ENCODE data around the gene MYL4. TPM values are rescaled to one million over a fixed set of nuclear protein-coding genes. Genes with fewer than 3 reads are reported as not detected.

Gene MYL4
- polyA plus RNA-seq, 6 donors from 2014 or later, result 0.53 to 0.55 TPM; not detected in 4

GRCh38 chr17:47225911-47226688 lies 17.0 kb downstream of the MYL4 start:
- H3K27ac Mint-ChIP-seq, result peak overlapping the region in 1 of 6 donors; percentile 34
- peaks cover 0 to 9% (median 5%) of the 10 kb centered on the region in 7 donors for H3K9me3 Mint-ChIP-seq
- no peaks in the 10 kb centered on the region for H3K36me3 Mint-ChIP-seq
- peaks cover 26 to 36% (median 28%) of the 10 kb centered on the region in 3 donors for H3K4me1 Mint-ChIP-seq
- DNase-seq (no peak), ATAC-seq (ENCODE audit: low read depth in 2 of 2) (no peak)
- H3K4me3 Mint-ChIP-seq, result no peak overlapping the region
- H3K27me3 Mint-ChIP-seq, result peaks cover 0 to 3% (median 0%) of the 10 kb centered on the region in 3 donors

GRCh38 chr17:47227862-47228261 lies 18.7 kb downstream of the MYL4 start:
- Mint-ChIP-seq H3K27me3 (no peaks in the 10 kb centered on the region), H3K27ac (peak overlapping the region in 2 of 6 donors; percentile 33 to 91), H3K4me1 (peaks cover 23 to 25% (median 25%) of the 10 kb centered on the region in 3 donors), H3K4me3 (peak overlapping the region in 2 of 8 donors; percentile 9 to 55), H3K9me3 (peaks cover 0 to 9% (median 5%) of the 10 kb centered on the region in 7 donors), H3K36me3 (no peaks in the 10 kb centered on the region)
- DNase-seq, result no peak
- no peak for ATAC-seq (ENCODE audit: low read depth in 2 of 2)

- Mint-ChIP-seq H3K36me3 (no peaks in the 10 kb centered on the region), H3K4me3 (peak overlapping the region; percentile 65 to 89 (median 77)), H3K27me3 (no peaks in the 10 kb centered on the region), H3K4me1 (peaks cover 23 to 29% (median 25%) of the 10 kb centered on the region in 3 donors), H3K27ac (peak overlapping the region in 5 of 6 donors; percentile 14 to 75 (median 21)), H3K9me3 (no peaks in the 10 kb centered on the region)
- DNase-seq, result peak; percentile 64
- peak; percentile 81 to 88 for ATAC-seq (ENCODE audit: low read depth in 2 of 2)
Measured at GRCh38 chr17:47229535-47230443, 20.6 kb downstream of the MYL4 start.

GRCh38 chr17:47230864-47231263 lies 21.7 kb downstream of the MYL4 start:
- Mint-ChIP-seq H3K27ac (peak overlapping the region in 3 of 6 donors; percentile 14 to 72 (median 39)), H3K4me3 (peak overlapping the region; percentile 65 to 89 (median 77)), H3K36me3 (no peaks in the 10 kb centered on the region), H3K4me1 (peaks cover 23 to 31% (median 25%) of the 10 kb centered on the region in 3 donors), H3K9me3 (no peaks in the 10 kb centered on the region), H3K27me3 (no peaks in the 10 kb centered on the region)
- peak; percentile 22 to 35 for ATAC-seq (ENCODE audit: low read depth in 2 of 2)
- no peak for DNase-seq

GRCh38 chr17:47231334-47231733 lies 22.2 kb downstream of the MYL4 start:
- Mint-ChIP-seq H3K4me3 (peak overlapping the region in 7 of 8 donors; percentile 65 to 89 (median 73)), H3K4me1 (peaks cover 23 to 31% (median 25%) of the 10 kb centered on the region in 3 donors), H3K36me3 (no peaks in the 10 kb centered on the region), H3K9me3 (peaks cover 0 to 4% (median 0%) of the 10 kb centered on the region in 7 donors), H3K27me3 (no peaks in the 10 kb centered on the region), H3K27ac (peak overlapping the region in 1 of 6 donors; percentile 72)
- DNase-seq, result no peak
- no peak for ATAC-seq (ENCODE audit: low read depth in 2 of 2)

GRCh38 chr17:47231866-47232265 lies 22.7 kb downstream of the MYL4 start:
- DNase-seq (no peak), ATAC-seq (ENCODE audit: low read depth in 2 of 2) (no peak)
- Mint-ChIP-seq H3K27ac (peak overlapping the region in 1 of 6 donors; percentile 22), H3K27me3 (no peaks in the 10 kb centered on the region), H3K9me3 (peaks cover 0 to 6% (median 0%) of the 10 kb centered on the region in 7 donors), H3K4me3 (peak overlapping the region in 1 of 8 donors; percentile 38), H3K4me1 (peaks cover 23 to 31% (median 25%) of the 10 kb centered on the region in 3 donors), H3K36me3 (no peaks in the 10 kb centered on the region)

- ATAC-seq (ENCODE audit: low read depth in 2 of 2), result no peak
- Mint-ChIP-seq H3K27me3 (no peaks in the 10 kb centered on the region), H3K9me3 (peaks cover 0 to 6% (median 0%) of the 10 kb centered on the region in 7 donors), H3K36me3 (no peaks in the 10 kb centered on the region), H3K4me3 (peak overlapping the region in 2 of 8 donors; percentile 37 to 42), H3K27ac (peak overlapping the region in 1 of 6 donors; percentile 22), H3K4me1 (peaks cover 23 to 31% (median 25%) of the 10 kb centered on the region in 3 donors)
- DNase-seq, result no peak
Measured at GRCh38 chr17:47232465-47232864, 23.3 kb downstream of the MYL4 start.

GRCh38 chr17:47235506-47235905 lies 26.4 kb downstream of the MYL4 start:
- no peak overlapping the region for H3K4me3 Mint-ChIP-seq
- peaks cover 23 to 28% (median 25%) of the 10 kb centered on the region in 3 donors for H3K4me1 Mint-ChIP-seq
- H3K27me3 Mint-ChIP-seq, result no peaks in the 10 kb centered on the region
- H3K36me3 Mint-ChIP-seq, result no peaks in the 10 kb centered on the region
- DNase-seq (no peak), ATAC-seq (ENCODE audit: low read depth in 2 of 2) (no peak)
- peaks cover 0 to 6% (median 0%) of the 10 kb centered on the region in 7 donors for H3K9me3 Mint-ChIP-seq
- peak overlapping the region in 1 of 6 donors; percentile 88 for H3K27ac Mint-ChIP-seq

GRCh38 chr17:47235923-47236322 lies 26.8 kb downstream of the MYL4 start:
- H3K4me1 Mint-ChIP-seq, result peaks cover 23 to 28% (median 25%) of the 10 kb centered on the region in 3 donors
- no peaks in the 10 kb centered on the region for H3K36me3 Mint-ChIP-seq
- peaks cover 0 to 6% (median 0%) of the 10 kb centered on the region in 7 donors for H3K9me3 Mint-ChIP-seq
- DNase-seq (no peak), ATAC-seq (ENCODE audit: low read depth in 2 of 2) (no peak)
- peak overlapping the region in 1 of 6 donors; percentile 88 for H3K27ac Mint-ChIP-seq
- H3K27me3 Mint-ChIP-seq, result no peaks in the 10 kb centered on the region
- H3K4me3 Mint-ChIP-seq, result no peak overlapping the region

- Mint-ChIP-seq H3K9me3 (peaks cover 0 to 6% (median 0%) of the 10 kb centered on the region in 7 donors), H3K27me3 (no peaks in the 10 kb centered on the region), H3K36me3 (no peaks in the 10 kb centered on the region), H3K27ac (no peak overlapping the region), H3K4me3 (no peak overlapping the region), H3K4me1 (peaks cover 17 to 24% (median 18%) of the 10 kb centered on the region in 3 donors)
- no peak for ATAC-seq (ENCODE audit: low read depth in 2 of 2)
- no peak for DNase-seq
Measured at GRCh38 chr17:47237841-47238240, 28.7 kb downstream of the MYL4 start.

GRCh38 chr17:47238321-47239010 lies 29.3 kb downstream of the MYL4 start:
- Mint-ChIP-seq H3K36me3 (no peaks in the 10 kb centered on the region), H3K27me3 (no peaks in the 10 kb centered on the region), H3K9me3 (peaks cover 0 to 6% (median 0%) of the 10 kb centered on the region in 7 donors), H3K27ac (no peak overlapping the region), H3K4me1 (peaks cover 19 to 21% (median 21%) of the 10 kb centered on the region in 3 donors), H3K4me3 (no peak overlapping the region)
- DNase-seq (no peak), ATAC-seq (ENCODE audit: low read depth in 2 of 2) (no peak)

- ATAC-seq (ENCODE audit: low read depth in 2 of 2), result no peak
- peaks cover 0 to 6% (median 0%) of the 10 kb centered on the region in 7 donors for H3K9me3 Mint-ChIP-seq
- peak overlapping the region in 1 of 6 donors; percentile 9 for H3K27ac Mint-ChIP-seq
- no peak for DNase-seq
- H3K27me3 Mint-ChIP-seq, result peaks cover 0 to 8% (median 0%) of the 10 kb centered on the region in 3 donors
- peaks cover 27 to 30% (median 29%) of the 10 kb centered on the region in 3 donors for H3K4me1 Mint-ChIP-seq
- peak overlapping the region in 2 of 8 donors; percentile 8 to 37 for H3K4me3 Mint-ChIP-seq
- peaks cover 0 to 8% of the 10 kb centered on the region in 2 donors for H3K36me3 Mint-ChIP-seq
Measured at GRCh38 chr17:47239619-47239966, 30.4 kb downstream of the MYL4 start.
